ENCODE results near the gene RHBDF2.

GRCh38 chr17:76459674-76460073 is 41.5 kb downstream of the RHBDF2 start:
- TF ChIP-seq ZNF274 (IDR thresholded peaks at IDR 0.05; ENCODE audit: low read depth, low read length) (no peak), YY1 (IDR thresholded peaks at IDR 0.05; ENCODE audit: insufficient read depth, insufficient read length) (no peak), SUZ12 (IDR thresholded peaks at IDR 0.05; ENCODE audit: extremely low read depth, insufficient read depth, insufficient read length) (no peak)
